SW480 (cell line): Measurements from ENCODE around the gene DZIP1L.
"Not testable (repeated sequence)": the region's sequence is repeated elsewhere in the genome, so short reads cannot be mapped to it uniquely, and the experiment has no call there.

ENCODE experiments used
- DNase-seq: peaks from one replicate; pipeline ENCODE4 v3.0.0-alpha.2; 2016; ENCODE audit warnings: low spot score

The DZIP1L gene

GRCh38 chr3:138114988-138115971, at the start of gene DZIP1L:
DZIP1L (minus strand) TSS chr3:138115608; CDS start chr3:138103971, 11,637 bp downstream.
- DNase-seq, result peak; percentile 66

- no peak for DNase-seq
Measured at GRCh38 chr3:138165061-138165460, 49.7 kb upstream of the DZIP1L start.

GRCh38 chr3:138157743-138158142, 42.3 kb upstream of the DZIP1L start:
- DNase-seq, result no peak

GRCh38 chr3:138154534-138154933, 39.1 kb upstream of the DZIP1L start:
- DNase-seq, result no peak

GRCh38 chr3:138148503-138148902, 33.1 kb upstream of the DZIP1L start:
- DNase-seq, result peak; percentile 11

GRCh38 chr3:138142181-138142580, 26.8 kb upstream of the DZIP1L start:
- not testable (repeated sequence) for DNase-seq

- no peak for DNase-seq
Measured at GRCh38 chr3:138140940-138141339, 25.5 kb upstream of the DZIP1L start.

- no peak for DNase-seq
Measured at GRCh38 chr3:138139691-138140090, 24.3 kb upstream of the DZIP1L start.

GRCh38 chr3:138137861-138138260, 22.5 kb upstream of the DZIP1L start:
- DNase-seq, result no peak

- DNase-seq, result no peak
Measured at GRCh38 chr3:138136201-138136600, 20.8 kb upstream of the DZIP1L start.

- DNase-seq, result no peak
Measured at GRCh38 chr3:138135833-138136194, 20.4 kb upstream of the DZIP1L start.

- no peak for DNase-seq
Measured at GRCh38 chr3:138135146-138135832, 19.9 kb upstream of the DZIP1L start.

GRCh38 chr3:138132239-138132638, 16.8 kb upstream of the DZIP1L start, which contains the start of gene A4GNT:
A4GNT (minus strand) TSS chr3:138132390; CDS start chr3:138131256, 1,134 bp downstream.
- DNase-seq, result no peak

- no peak for DNase-seq
Measured at GRCh38 chr3:138127636-138128365, 12.4 kb upstream of the DZIP1L start.

- peak; percentile 44 for DNase-seq
Measured at GRCh38 chr3:138125548-138126221, 10.3 kb upstream of the DZIP1L start.

GRCh38 chr3:138124706-138125355, 9.4 kb upstream of the DZIP1L start:
- DNase-seq, result peak; percentile 21

- DNase-seq, result no peak
Measured at GRCh38 chr3:138124188-138124587, 8.8 kb upstream of the DZIP1L start.

GRCh38 chr3:138119423-138119766, 4.0 kb upstream of the DZIP1L start:
- DNase-seq, result no peak

GRCh38 chr3:138118612-138119422, 3.4 kb upstream of the DZIP1L start:
- peak; percentile 70 for DNase-seq

GRCh38 chr3:138114431-138114918, 933 bp downstream of the DZIP1L start:
- DNase-seq, result no peak
